GM19467 (cell line): Measurements from ENCODE around the gene CHSY1.
A peak's percentile ranks its signal among the peaks of the same experiment; 100 is the strongest.
"Not testable (repeated sequence)": the region's sequence is repeated elsewhere in the genome, so short reads cannot be mapped to it uniquely, and the experiment has no call there.

ENCODE experiments used
- ATAC-seq: cut with Tn5 transposase; IDR thresholded peaks from one replicate; pipeline ENCODE4 v1.9.1; 2021; ENCODE audit warnings: mild to moderate bottlenecking, moderate library complexity; ENCODE audit not compliant: unreplicated experiment

Gene CHSY1, protein sequence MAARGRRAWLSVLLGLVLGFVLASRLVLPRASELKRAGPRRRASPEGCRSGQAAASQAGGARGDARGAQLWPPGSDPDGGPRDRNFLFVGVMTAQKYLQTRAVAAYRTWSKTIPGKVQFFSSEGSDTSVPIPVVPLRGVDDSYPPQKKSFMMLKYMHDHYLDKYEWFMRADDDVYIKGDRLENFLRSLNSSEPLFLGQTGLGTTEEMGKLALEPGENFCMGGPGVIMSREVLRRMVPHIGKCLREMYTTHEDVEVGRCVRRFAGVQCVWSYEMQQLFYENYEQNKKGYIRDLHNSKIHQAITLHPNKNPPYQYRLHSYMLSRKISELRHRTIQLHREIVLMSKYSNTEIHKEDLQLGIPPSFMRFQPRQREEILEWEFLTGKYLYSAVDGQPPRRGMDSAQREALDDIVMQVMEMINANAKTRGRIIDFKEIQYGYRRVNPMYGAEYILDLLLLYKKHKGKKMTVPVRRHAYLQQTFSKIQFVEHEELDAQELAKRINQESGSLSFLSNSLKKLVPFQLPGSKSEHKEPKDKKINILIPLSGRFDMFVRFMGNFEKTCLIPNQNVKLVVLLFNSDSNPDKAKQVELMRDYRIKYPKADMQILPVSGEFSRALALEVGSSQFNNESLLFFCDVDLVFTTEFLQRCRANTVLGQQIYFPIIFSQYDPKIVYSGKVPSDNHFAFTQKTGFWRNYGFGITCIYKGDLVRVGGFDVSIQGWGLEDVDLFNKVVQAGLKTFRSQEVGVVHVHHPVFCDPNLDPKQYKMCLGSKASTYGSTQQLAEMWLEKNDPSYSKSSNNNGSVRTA

DNA sequence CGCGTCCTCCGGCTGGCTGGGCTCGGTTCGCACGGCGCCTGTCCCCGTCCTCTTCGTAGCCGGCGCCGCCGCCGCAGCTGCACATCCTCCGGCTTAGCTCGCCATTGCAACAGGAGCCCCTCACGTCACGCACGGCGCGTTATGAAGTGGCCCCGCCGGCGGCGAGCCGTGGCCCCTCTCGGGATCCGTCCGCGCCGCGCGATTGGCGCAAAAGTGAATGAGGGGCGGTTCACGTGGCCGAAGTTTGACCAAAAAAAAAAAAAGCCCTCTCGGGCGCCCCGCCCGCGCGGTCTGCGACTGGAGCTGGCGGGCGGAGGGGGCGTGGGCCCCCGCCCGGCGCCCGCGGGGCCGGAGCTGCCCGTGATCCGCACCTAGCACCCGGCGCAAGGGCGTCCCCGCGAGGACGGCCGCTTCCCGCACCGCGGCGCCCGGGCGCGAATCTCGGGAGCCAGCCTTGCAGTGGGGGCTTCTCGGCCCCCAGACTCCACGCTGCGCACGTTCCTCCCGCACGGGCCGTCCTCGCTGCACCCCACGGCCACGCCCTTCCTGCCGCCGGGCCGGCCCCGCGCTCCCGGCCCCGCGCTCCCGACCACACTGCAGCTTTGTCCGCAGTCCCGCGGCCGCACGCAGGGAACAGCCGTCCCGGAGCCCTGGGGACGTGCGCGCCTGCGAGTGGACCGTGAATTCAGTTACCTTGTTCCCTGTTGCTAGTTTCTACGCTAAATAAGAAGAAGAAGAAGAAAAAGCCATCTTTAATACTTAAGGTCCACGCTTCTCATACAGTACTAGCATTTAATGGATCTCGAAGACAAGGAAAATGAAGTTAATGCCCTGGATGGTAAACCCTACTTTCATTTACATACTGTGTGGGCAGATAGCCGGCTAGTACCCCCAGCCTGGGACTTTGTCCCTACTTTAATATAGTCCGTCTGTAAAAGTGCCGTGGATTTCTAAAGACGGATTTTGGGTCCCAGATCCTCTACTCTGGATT is at the start of gene CHSY1:
CHSY1 (minus strand) TSS at position 219 of the 991 bp plus-strand sequence. CDS start 592 bp downstream, outside the sequence.
- ATAC-seq, result peak; percentile 63

DNA sequence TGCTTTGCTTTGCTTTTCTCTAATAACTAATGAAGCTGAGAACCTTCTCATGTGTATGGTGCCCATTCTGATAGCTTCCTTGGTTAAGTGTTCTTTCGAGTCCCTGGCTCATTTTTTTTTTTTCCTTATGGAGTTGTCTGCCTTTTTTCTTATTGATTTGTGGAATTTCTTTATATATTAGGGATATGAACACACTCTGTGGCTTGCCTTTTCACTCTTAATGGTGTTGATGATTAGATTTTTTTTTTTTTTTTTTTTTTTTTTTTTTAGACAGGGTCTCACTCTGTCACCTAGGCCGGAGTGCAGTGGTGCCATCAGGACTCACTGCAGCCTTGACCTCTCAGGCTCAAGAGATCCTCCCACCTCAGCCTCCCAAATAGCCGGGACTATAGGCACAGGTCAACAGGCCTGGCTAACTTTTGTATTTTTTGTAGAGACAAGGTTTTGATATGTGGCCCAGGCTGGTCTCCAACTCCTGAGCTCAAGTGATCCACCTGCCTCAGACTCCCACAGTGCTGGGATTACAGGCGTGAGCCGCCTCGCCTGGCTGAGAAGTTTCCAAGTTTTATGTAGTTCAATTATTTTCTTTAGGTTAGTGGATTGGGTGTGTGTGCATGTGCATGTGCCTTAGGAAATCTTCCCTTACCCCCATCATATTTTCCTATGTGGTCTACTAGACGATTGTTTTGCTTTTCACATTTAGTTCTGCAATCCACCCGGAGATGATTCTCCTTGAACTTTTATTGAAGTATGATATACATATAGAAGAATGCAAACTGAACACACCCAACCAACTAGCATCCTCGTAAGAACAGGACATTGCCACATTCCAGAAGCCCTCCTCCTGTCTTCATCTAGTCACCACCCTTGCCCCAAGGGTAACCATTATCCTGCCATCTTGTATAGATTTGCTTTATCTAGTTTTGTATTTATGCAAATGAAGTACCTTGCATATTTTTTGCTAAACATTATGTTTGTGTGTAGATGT is 44.9 kb upstream of the CHSY1 start:
- ATAC-seq, result no peak

DNA sequence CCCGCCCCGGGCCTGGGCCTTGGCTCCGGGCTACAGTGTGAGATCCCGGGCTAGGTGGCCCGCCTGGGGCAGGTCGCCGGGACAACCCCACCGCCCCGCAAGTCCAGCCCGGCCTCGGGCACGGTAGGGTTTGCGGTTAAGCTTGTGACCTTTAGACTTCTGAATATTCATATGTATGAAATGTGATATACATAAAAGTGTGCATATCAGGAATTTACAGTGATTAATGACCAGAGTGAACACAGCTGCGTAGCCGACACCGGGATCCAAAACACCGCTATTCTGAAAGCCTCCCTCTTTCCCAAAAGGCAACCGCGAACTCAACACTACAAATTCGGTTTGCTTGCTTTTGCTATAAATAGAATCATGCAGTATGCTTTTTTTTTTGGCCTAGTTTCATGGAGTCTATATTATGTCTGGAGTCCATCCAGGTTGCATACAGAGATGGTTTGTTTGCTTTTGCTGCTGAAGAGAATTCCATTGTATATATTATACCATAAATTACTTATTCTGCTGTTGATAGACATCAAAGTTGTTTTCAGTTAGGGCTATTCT is 43.8 kb upstream of the CHSY1 start:
- no peak for ATAC-seq

DNA sequence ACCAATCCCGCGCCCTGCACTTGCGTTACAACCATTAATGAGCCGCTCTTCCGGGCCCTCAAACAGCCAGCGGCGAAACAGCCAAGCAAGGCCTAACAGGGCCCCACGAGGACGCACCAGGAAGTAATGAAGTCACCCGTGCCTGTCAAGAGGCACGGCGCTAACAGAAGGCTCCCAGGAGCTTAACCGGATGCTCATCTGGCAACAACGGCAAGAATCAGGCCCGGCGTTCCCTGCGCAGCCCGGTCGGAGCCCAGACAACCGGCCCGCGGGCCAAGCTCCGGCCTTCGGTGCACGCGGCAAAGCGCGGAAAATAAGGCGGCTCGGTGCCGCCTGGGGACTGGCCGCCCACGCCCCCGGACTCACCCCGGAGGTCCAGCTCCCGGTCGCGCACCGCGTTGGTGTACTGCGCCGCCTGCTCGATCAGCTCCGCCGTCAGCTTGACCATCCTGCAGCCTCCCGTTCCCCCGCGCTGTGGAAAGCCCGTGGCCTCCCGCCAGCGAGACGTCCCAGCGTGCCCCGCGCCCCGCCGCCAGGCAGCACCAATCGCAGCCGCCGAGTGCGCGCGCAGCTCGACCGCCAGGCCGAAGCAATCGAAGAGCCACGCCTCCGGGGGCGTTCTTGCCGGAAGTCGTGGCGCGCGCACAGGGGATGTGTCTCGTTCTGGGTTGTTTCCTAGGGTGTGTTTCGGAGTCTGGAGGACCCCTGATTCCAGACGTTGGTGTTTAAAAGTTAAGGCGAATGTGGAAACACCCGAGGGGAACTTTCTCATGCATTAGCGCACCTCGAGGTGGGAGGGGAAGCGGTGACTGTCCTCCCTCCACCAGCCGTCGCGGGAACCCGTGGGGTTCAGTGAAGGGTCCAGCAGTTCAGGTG is 43.1 kb upstream of the CHSY1 start, which contains the start of gene SNRPA1:
SNRPA1 (minus strand) TSS at position 518 of the 876 bp plus-strand sequence; CDS start at position 448, 70 bp downstream.
- peak; percentile 67 for ATAC-seq

DNA sequence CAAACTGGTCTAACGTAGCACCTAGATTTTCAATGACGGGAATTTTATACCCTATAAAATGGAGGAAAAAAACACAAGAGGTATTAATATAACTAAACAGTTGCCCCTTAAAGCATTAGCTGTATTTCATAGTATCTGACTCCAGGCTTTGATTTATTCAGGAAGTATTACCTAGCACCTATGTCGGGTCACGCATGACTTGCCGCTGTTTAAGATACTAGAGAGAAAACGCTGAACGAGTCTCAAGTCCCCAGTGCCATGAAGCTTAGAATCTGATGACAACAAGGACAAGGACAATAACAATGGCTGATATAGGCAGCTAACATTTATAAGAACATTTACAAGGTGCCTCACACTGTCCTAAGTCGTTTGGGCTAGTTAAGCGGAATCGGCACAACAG is 41.3 kb upstream of the CHSY1 start:
- ATAC-seq, result no peak

DNA sequence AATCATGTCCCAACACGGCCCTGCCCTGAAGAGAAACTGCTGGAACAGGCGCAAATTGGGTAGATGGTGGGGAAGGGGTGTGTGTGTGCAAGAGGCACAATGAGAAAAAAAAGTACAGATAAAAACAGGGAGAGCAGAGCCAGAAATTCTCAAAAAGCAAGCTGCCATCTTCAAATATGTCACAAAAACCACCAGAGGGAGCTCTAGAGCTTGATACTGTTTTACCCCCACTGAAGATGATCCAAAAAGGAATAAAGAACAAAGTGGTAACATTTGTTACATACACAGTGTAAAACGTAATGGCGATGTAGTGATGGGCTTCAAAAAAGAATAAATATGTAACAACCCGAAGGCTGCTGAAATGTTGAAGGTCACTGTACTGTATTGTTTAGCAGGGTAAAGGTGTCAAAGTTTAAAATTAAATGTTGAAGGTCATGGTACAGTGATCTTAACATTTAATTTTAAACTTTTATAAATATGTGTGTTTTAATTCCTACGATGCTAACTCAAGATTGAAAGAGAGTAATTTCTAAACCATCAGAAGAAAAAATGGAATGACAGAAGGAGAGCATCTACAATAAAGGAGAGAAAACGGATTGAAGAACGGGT is 37.2 kb upstream of the CHSY1 start:
- no peak for ATAC-seq

DNA sequence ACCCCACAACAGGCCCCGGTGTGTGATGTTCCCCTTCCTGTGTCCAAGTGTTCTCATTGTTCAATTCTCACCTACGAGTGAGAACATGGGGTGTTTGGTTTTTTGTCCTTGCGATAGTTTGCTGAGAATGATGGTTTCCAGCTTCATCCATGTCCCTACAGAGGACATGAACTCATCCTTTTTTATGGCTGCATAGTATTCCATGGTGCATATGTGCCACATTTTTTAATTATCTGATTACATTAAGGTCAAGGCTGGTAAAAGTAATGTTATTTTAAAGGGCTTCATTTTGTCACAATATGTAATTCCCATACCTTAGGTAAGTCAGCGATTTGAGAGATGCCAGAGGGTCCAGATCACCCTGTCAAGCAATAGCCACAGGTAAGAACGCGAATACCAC is 35.5 kb upstream of the CHSY1 start:
- not testable (repeated sequence) for ATAC-seq

DNA sequence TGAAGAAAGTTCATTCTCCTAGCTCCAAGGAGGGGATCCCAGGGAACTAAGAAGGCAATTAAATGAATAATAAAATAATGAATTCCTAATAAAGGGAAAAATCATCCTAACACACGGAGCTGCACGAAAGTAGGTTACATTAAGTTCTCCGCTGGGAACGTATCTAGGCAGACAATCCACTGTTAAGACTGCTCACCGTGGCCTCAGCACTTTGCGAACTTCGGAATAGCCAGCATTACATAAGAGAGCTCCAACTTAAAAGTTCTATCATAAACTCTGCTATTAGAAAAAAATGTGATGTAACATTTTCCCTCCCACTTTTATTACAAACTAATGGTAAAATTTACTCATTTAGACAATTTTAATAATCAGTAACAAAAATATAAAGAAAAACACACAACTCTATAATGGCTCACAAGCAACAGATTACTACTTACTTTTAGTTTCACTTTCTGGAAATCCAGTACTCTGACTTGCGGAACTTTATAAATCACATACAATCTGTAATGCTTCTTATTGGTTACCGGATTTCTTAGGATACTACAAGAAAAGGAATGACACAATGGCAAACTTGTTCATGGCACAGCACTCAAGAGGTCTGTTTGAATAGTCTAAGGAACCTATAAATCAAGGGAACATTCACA is 34.7 kb upstream of the CHSY1 start:
- ATAC-seq, result no peak

DNA sequence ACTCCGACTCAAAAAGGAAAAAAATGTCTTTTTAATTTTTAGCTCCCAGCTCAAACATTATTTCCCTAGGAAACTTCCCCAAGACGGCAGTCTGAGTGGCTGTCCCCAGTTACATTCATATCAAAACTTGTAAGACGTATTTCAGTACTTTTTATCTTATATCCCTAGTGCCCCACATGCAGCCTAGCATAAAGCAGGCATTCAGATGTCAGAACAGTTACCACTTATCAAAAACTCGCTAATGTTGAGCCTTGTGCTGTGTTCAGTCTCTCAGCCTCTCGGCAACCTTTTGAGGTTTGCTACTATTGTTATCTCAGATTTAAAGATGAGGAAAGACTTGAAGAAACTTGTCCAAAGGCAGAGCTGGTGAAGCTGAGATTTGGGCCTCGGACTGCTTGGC is 32.1 kb upstream of the CHSY1 start:
- ATAC-seq, result no peak

DNA sequence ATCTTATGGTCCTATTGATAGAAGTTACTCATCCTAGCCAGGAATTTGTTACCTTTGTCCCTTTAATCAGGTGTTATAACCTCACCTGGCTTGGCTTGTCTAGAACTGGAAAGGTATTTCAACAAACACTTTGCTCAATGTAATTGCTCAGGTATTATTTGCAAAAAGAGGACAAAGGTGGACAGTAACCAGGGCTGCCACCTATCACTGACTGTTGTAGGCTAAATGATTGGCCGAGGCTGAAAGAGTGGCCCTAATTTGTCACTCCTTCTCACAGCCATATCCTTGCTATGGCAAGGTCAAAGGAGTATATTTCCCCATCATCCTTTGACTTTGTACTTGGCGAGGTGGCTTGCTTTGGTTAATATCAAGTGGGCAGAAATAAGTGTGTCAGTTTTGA is 28.2 kb upstream of the CHSY1 start:
- ATAC-seq, result no peak

DNA sequence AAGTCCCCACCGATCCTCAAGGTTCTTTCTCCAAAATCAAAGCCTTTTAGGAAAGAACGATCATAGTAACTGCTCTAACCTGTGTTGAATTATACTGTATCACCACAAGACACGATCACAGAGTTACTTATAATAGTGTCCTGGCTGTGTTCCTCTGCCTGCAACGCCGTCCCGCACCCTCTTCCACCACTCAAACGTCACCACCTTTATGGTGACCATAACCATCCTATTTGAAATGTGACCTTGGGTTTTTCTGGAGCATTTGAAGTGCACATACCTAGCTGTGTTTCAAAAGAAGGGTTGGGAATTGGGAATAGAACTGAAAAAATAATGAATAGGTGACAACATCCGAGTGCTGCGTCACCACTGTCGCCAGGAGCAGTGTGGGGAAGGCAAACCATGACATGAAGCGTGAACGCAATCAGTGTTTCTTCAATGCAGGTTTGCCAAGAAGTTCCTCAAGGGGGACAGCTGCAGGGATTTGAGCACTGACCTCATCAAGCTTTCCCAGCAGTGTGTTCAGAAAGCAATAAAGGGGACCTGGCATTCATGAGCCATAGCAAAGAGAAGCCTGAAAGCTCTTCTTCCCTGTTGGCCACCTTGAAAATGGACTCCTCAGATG is 26.2 kb upstream of the CHSY1 start:
- ATAC-seq, result no peak

DNA sequence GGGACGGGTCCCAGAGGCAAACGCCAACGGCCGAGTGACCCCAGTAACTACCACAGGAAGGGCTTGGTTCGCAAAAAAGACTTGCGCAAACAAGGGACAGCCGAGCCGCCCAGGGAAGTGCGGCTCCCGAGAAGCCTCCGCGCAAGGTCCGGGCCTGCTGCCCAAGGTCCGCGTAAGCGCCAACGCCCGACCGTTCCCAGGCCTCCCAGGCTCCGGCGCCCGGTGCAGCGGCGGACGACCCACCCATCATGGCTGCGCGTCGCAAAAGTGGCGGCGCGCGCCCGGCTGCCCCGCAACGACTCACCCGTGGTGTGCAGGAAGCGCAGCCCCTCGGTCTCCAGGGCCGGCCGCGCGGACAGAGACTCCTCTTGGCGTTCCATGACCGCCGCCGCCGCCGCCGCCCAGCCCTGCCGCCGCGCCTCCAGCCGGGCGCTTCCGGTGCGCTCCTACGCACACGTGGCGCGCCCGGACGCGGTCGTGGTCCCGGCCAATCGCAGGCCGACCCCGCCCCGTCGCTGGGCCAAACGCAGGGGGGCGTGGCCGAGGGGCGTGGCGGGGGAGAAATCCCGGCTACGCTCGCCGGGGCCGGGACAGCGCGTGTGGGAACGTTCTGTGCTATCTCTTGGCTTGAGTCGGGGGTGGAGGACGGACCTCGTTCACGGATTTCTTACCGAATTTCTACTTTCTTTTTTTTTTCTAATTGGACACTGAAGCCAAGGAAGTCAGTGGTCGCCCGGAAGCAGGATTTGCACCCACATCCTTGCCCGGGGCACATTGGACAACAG is 25.4 kb upstream of the CHSY1 start, which contains the start of gene SELENOS:
SELENOS (minus strand) TSS at position 448 of the 785 bp plus-strand sequence; CDS start at position 380, 68 bp downstream.
- peak; percentile 84 for ATAC-seq

DNA sequence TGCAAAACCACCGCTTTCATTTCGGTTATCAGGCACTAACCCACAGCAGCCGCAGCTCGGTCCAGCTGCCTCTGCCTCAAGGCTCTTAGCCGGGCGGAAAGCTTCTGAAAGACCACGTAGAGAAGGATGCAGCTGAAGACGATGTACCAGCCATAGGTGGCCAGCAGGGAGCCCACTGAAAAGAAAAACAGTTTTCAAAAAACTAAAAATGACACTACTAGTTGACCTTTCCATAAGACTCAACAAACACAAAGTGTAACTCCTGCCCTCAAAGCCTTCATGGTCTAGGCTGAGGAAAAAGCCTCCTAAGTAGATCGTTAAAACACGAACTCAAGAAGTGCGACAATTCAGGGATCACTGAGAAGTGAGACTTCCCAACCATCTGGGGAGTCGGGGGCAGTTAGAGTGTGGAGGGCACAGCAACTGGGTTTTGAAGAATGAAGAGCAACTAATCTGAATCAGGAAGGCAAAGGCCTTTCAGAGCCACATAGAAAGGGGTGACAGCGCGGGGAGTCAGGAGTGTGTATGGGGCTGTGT is 24.7 kb upstream of the CHSY1 start:
- ATAC-seq, result no peak

DNA sequence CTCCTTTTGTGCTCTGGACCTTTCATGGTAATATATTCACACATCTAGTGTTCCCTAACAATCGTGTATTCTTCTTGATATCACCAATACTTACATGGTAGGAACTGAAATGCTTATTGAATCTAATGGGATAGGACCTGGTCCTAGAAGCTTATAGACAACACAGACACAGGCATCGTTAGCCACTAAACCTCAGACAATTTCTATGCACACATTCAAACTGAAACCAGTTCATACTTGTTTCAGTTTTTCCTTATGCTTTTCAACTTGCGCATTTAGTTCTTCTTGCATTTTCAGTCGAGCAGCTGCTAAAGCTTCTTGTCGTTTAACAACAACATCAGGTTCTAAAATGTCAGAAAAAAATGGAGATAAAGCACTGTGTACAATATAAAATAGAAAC is 23.2 kb upstream of the CHSY1 start:
- no peak for ATAC-seq

DNA sequence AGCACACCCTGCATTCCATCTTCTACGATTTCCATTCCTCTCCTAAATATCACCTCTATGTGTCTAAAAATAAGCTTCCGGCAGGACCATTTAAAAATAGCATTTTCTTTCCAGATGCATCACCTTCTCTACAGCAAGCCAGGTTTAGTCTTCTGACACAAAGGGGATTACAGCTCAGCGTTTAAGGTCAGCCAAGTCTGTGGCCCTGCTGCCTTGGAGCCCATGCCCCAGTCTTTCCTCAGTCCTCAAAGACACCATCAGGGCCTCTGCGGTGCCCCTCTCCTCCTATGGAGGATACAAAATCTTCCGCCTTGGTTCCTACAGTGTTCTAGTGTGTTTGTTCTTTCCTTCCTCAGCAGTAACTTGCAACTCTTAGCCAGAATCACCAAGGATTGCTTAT is 21.7 kb upstream of the CHSY1 start:
- ATAC-seq, result no peak

DNA sequence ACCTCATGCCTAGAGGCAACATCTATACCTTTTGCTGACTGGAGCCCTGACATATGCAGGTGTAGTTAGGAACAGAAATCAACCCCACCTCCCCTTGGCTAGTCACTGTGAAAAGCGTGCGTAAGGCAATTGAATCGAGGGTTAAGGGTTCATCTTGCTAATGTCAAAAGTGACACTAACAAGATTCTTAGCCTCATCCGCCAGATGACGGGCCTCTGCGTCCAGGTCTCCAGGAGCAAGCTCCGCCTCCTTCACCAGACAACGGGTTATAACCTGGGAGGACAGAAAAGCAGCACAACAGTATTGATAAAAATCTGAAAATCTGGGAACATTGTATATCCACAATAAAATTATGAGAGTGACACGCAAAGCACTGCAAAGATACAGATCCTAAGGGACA is 20.7 kb upstream of the CHSY1 start:
- no peak for ATAC-seq
